ENCODE data around the gene FNDC5.

DNA sequence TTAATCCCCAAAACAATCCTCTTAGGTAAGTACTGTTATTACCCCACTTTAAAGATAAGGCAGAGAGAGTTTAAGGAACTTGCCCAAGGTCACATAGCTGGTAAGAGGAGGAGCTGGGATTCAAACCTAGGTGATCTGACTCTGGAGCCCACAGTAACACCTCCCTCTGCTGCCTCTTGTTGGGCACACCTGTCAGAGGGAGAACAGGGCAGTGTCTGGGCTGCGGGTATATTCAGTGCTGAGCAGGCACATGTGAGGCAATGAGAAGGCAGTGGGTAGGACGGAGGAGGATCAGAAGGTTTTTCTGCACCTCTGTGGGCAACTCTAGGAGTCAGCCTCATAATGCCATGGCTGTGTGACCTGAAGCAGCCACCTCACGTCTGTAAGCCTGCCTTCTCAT is 17.4 kb upstream of the FNDC5 start:
- TF ChIP-seq, protein P1, sequence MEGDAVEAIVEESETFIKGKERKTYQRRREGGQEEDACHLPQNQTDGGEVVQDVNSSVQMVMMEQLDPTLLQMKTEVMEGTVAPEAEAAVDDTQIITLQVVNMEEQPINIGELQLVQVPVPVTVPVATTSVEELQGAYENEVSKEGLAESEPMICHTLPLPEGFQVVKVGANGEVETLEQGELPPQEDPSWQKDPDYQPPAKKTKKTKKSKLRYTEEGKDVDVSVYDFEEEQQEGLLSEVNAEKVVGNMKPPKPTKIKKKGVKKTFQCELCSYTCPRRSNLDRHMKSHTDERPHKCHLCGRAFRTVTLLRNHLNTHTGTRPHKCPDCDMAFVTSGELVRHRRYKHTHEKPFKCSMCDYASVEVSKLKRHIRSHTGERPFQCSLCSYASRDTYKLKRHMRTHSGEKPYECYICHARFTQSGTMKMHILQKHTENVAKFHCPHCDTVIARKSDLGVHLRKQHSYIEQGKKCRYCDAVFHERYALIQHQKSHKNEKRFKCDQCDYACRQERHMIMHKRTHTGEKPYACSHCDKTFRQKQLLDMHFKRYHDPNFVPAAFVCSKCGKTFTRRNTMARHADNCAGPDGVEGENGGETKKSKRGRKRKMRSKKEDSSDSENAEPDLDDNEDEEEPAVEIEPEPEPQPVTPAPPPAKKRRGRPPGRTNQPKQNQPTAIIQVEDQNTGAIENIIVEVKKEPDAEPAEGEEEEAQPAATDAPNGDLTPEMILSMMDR (conservative IDR thresholded peaks at IDR 0.05; ENCODE audit: low read depth in 2 of 2): no peak
- TF ChIP-seq POLR2AphosphoS5 (IDR thresholded peaks at IDR 0.05; ENCODE audit: low read depth): no peak
- TF ChIP-seq, protein P2, sequence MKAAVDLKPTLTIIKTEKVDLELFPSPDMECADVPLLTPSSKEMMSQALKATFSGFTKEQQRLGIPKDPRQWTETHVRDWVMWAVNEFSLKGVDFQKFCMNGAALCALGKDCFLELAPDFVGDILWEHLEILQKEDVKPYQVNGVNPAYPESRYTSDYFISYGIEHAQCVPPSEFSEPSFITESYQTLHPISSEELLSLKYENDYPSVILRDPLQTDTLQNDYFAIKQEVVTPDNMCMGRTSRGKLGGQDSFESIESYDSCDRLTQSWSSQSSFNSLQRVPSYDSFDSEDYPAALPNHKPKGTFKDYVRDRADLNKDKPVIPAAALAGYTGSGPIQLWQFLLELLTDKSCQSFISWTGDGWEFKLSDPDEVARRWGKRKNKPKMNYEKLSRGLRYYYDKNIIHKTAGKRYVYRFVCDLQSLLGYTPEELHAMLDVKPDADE (IDR thresholded peaks at IDR 0.05): no peak
- no peak for TF ChIP-seq EZH2 (IDR thresholded peaks at IDR 0.05; ENCODE audit: low read depth, unreplicated experiment)
- TF ChIP-seq, protein P3, sequence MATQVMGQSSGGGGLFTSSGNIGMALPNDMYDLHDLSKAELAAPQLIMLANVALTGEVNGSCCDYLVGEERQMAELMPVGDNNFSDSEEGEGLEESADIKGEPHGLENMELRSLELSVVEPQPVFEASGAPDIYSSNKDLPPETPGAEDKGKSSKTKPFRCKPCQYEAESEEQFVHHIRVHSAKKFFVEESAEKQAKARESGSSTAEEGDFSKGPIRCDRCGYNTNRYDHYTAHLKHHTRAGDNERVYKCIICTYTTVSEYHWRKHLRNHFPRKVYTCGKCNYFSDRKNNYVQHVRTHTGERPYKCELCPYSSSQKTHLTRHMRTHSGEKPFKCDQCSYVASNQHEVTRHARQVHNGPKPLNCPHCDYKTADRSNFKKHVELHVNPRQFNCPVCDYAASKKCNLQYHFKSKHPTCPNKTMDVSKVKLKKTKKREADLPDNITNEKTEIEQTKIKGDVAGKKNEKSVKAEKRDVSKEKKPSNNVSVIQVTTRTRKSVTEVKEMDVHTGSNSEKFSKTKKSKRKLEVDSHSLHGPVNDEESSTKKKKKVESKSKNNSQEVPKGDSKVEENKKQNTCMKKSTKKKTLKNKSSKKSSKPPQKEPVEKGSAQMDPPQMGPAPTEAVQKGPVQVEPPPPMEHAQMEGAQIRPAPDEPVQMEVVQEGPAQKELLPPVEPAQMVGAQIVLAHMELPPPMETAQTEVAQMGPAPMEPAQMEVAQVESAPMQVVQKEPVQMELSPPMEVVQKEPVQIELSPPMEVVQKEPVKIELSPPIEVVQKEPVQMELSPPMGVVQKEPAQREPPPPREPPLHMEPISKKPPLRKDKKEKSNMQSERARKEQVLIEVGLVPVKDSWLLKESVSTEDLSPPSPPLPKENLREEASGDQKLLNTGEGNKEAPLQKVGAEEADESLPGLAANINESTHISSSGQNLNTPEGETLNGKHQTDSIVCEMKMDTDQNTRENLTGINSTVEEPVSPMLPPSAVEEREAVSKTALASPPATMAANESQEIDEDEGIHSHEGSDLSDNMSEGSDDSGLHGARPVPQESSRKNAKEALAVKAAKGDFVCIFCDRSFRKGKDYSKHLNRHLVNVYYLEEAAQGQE (IDR thresholded peaks at IDR 0.05; ENCODE audit: unreplicated experiment): no peak

All from GM23338 (cell line).